Activated CD8-positive, alpha-beta memory T cell treated with anti-CD3 and anti-CD28 coated beads, Interleukin-2, amount 10 ng/mL, durations not matched to agents 7 days and 5 days (primary cell): ENCODE measurements around the gene PTCH2. TPM values are rescaled to one million over a fixed set of nuclear protein-coding genes. Genes with fewer than 3 reads are reported as not detected.
"Not testable (repeated sequence)": the region's sequence is repeated elsewhere in the genome, so short reads cannot be mapped to it uniquely, and the experiment has no call there.

Experiments
- ATAC-seq: fragments of 150-1000 bp; cut with Tn5 transposase; one replicate; pipeline ENCODE4 v1.10.0; 2021; ENCODE audit warnings: moderate library complexity
- CTCF ChIA-PET: fragments of 350-600 bp; sonication (Branson Sonifier 250); formaldehyde crosslinking; loops from one replicate; lab custom pipeline; 2021; ENCODE audit warnings: antibody characterized with exemption; lab: Charles Lee
- DNase-seq: peaks from one replicate; pipeline ENCODE4 v3.0.0-alpha.2; 2020
- H3K27ac Mint-ChIP-seq: one replicate; pipeline ENCODE4 v1.8.0; 2021; ENCODE audit warnings: mild to moderate bottlenecking, mixed read lengths
- H3K27me3 Mint-ChIP-seq: one replicate; pipeline ENCODE4 v1.8.0; 2021; ENCODE audit warnings: mixed read lengths
- H3K36me3 Mint-ChIP-seq: one replicate; pipeline ENCODE4 v1.8.0; 2021; ENCODE audit warnings: mild to moderate bottlenecking, mixed read lengths
- H3K4me1 Mint-ChIP-seq: one replicate; pipeline ENCODE4 v1.8.0; 2021; ENCODE audit warnings: mixed read lengths
- H3K4me3 Mint-ChIP-seq: one replicate; pipeline ENCODE4 v1.8.0; 2021; ENCODE audit warnings: mild to moderate bottlenecking, moderate library complexity, mixed read lengths
- H3K9me3 Mint-ChIP-seq: one replicate; pipeline ENCODE4 v1.8.0; 2022; ENCODE audit warnings: low read depth, mixed read lengths
- total RNA-seq, 2 experiments: library from RNA; stranded (reverse); gene quantifications; one replicate each; pipeline ENCODE4 v1.2.3, GENCODE V29; 2021

Gene PTCH2
- total RNA-seq, 2 experiments from 2014 or later, result 0.82 to 3.6 TPM

DNA sequence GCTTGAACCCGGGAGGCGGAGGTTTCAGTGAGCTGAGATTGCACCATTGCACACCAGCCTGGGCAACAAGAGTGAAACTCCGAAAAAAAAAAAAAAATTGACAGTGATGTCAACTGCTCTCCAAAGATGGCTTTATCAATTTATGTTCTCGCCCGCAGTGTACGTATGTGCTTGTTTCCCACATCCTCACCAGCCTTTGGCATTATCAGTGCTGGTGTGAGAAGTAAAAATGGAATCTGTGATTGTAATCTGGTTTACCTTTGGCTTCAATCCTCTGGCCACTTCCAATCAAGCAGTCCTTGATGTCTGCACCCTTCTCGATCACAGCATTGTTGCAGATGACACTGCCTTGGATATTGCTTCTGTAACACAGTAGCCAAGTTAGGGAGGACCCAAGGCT is 14.4 kb upstream of the PTCH2 start:
- CTCF ChIA-PET, result no interaction called here
- DNase-seq (no peak), ATAC-seq (no peak)
- Mint-ChIP-seq H3K4me3 (no peak overlapping the region), H3K36me3 (peaks cover 10% of the 10 kb centered on the region), H3K27me3 (no peaks in the 10 kb centered on the region), H3K9me3 (no peaks in the 10 kb centered on the region), H3K4me1 (no peaks in the 10 kb centered on the region), H3K27ac (no peak overlapping the region)

- Mint-ChIP-seq H3K4me3 (no peak overlapping the region), H3K4me1 (no peaks in the 10 kb centered on the region), H3K36me3 (peaks cover 12% of the 10 kb centered on the region), H3K27me3 (no peaks in the 10 kb centered on the region), H3K9me3 (no peaks in the 10 kb centered on the region), H3K27ac (no peak overlapping the region)
- CTCF ChIA-PET, result no interaction called here
- ATAC-seq (no peak), DNase-seq (no peak)
These were observed 12.7 kb upstream of the PTCH2 start for GRCh38 chr1:44855742-44856141.

GRCh38 chr1:44854970-44855369 is 11.9 kb upstream of the PTCH2 start:
- H3K27me3 Mint-ChIP-seq, result no peaks in the 10 kb centered on the region
- CTCF ChIA-PET, result interaction anchor here (0.8 kb wide), 1 partner anchor 12 kb away, joined by 3 read pairs; no protein-coding TSS in a partner anchor

GRCh38 chr1:44853201-44853600 is 10.1 kb upstream of the PTCH2 start:
- peaks cover 14% of the 10 kb centered on the region for H3K36me3 Mint-ChIP-seq
- no peak for DNase-seq
- H3K4me3 Mint-ChIP-seq, result no peak overlapping the region
- no peaks in the 10 kb centered on the region for H3K4me1 Mint-ChIP-seq
- CTCF ChIA-PET, result interaction anchor here (1.9 kb wide), 1 partner anchor 18 kb away, joined by 6 read pairs; no protein-coding TSS in a partner anchor
- no peak for ATAC-seq
- H3K27ac Mint-ChIP-seq, result no peak overlapping the region
- no peaks in the 10 kb centered on the region for H3K27me3 Mint-ChIP-seq
- no peaks in the 10 kb centered on the region for H3K9me3 Mint-ChIP-seq

More at GRCh38 chr1:44854970-44855369, 11.9 kb upstream of the PTCH2 start:
- Mint-ChIP-seq H3K4me1 (no peaks in the 10 kb centered on the region), H3K9me3 (no peaks in the 10 kb centered on the region), H3K4me3 (no peak overlapping the region), H3K36me3 (peaks cover 12% of the 10 kb centered on the region), H3K27ac (no peak overlapping the region)
- DNase-seq (no peak), ATAC-seq (no peak)

GRCh38 chr1:44851308-44851707 is 8.3 kb upstream of the PTCH2 start:
- CTCF ChIA-PET, result interaction anchor here (1.9 kb wide), 1 partner anchor 16 kb away, joined by 6 read pairs; no protein-coding TSS in a partner anchor
- Mint-ChIP-seq H3K36me3 (peaks cover 13% of the 10 kb centered on the region), H3K9me3 (no peaks in the 10 kb centered on the region), H3K27ac (no peak overlapping the region), H3K27me3 (no peaks in the 10 kb centered on the region), H3K4me1 (no peaks in the 10 kb centered on the region), H3K4me3 (no peak overlapping the region)
- no peak for ATAC-seq
- DNase-seq, result no peak

GRCh38 chr1:44849575-44850132 is 6.6 kb upstream of the PTCH2 start:
- DNase-seq (no peak), ATAC-seq (no peak)
- Mint-ChIP-seq H3K27ac (no peak overlapping the region), H3K9me3 (no peaks in the 10 kb centered on the region), H3K4me3 (no peak overlapping the region), H3K36me3 (peaks cover 12% of the 10 kb centered on the region), H3K27me3 (peaks cover under 1% of the 10 kb centered on the region), H3K4me1 (no peaks in the 10 kb centered on the region)
- CTCF ChIA-PET, result interaction anchor here (4.6 kb wide), 1 partner anchor 14 kb away, joined by 19 read pairs; no protein-coding TSS in a partner anchor

- Mint-ChIP-seq H3K4me1 (no peaks in the 10 kb centered on the region), H3K4me3 (no peak overlapping the region), H3K27ac (no peak overlapping the region), H3K27me3 (peaks cover 5% of the 10 kb centered on the region), H3K36me3 (peaks cover 12% of the 10 kb centered on the region), H3K9me3 (no peaks in the 10 kb centered on the region)
- DNase-seq (no peak), ATAC-seq (no peak)
- CTCF ChIA-PET, result interaction anchor here (4.6 kb wide), 1 partner anchor 13 kb away, joined by 19 read pairs; no protein-coding TSS in a partner anchor
These were observed 5.6 kb upstream of the PTCH2 start for GRCh38 chr1:44848456-44849181.

GRCh38 chr1:44847845-44848244 is 4.8 kb upstream of the PTCH2 start:
- no peaks in the 10 kb centered on the region for H3K9me3 Mint-ChIP-seq
- ATAC-seq, result no peak
- H3K27ac Mint-ChIP-seq, result no peak overlapping the region
- no peaks in the 10 kb centered on the region for H3K4me1 Mint-ChIP-seq
- no peak for DNase-seq
- peaks cover 12% of the 10 kb centered on the region for H3K36me3 Mint-ChIP-seq
- H3K4me3 Mint-ChIP-seq, result no peak overlapping the region
- CTCF ChIA-PET, result interaction anchor here (4.6 kb wide), 1 partner anchor 12 kb away, joined by 19 read pairs; no protein-coding TSS in a partner anchor
- H3K27me3 Mint-ChIP-seq, result peaks cover 5% of the 10 kb centered on the region

GRCh38 chr1:44846985-44847384 is 3.9 kb upstream of the PTCH2 start:
- Mint-ChIP-seq H3K4me3 (no peak overlapping the region), H3K9me3 (no peaks in the 10 kb centered on the region), H3K27me3 (peaks cover 13% of the 10 kb centered on the region), H3K36me3 (peaks cover 10% of the 10 kb centered on the region), H3K27ac (no peak overlapping the region), H3K4me1 (peaks cover 4% of the 10 kb centered on the region)
- CTCF ChIA-PET, result interaction anchor here (4.6 kb wide), 1 partner anchor 11 kb away, joined by 19 read pairs; no protein-coding TSS in a partner anchor
- ATAC-seq (no peak), DNase-seq (no peak)

DNA sequence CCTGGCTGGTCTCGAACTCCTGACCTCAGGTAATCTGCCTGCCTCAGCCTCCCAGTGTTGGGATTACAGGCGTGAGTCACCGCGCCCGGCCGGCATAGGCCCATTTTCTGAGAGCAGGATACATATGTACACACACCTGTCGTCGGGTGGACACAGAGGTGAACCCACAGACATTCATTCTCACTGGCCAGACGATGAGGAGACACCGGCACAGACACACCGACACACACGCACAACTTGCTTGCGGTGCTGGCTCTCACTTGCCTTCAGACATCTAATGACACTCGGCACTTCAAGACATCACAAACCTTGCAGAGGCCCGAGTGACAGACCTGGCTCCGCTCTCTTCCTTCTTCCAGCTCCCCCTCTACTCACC is 579 bp downstream of the PTCH2 start:
- no peak overlapping the region for H3K27ac Mint-ChIP-seq
- H3K27me3 Mint-ChIP-seq, result peaks cover 17% of the 10 kb centered on the region
- H3K4me1 Mint-ChIP-seq, result peaks cover 4% of the 10 kb centered on the region
- H3K36me3 Mint-ChIP-seq, result peaks cover 8% of the 10 kb centered on the region
- CTCF ChIA-PET, result interaction anchor here (1.3 kb wide), 1 partner anchor 13 kb away, joined by 3 read pairs; no protein-coding TSS in a partner anchor
- no peak for ATAC-seq
- H3K4me3 Mint-ChIP-seq, result peak overlapping the region; percentile 22
- no peak for DNase-seq
- H3K9me3 Mint-ChIP-seq, result no peaks in the 10 kb centered on the region

DNA sequence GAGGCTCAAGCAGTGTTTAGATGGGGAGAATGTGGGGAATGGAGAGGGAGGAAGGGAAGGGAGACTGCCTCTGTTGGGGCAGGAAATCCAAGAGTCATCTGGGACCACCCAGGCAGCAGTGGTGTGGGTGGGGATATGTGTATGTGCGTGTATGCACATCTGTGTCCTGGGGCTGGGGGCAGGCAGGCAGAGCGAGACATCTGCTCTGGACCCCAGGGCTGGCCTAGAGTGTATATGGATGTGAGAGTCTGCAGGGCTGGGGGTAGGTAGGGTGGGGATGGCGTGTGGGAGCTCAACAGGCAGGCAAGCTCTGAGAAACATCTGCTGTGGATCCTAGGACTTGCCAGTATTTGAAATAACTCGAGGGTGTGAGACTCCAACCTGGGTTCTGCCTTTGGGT is 3.5 kb downstream of the PTCH2 start:
- Mint-ChIP-seq H3K27ac (no peak overlapping the region), H3K4me3 (no peak overlapping the region), H3K9me3 (no peaks in the 10 kb centered on the region), H3K4me1 (peaks cover 13% of the 10 kb centered on the region), H3K27me3 (peaks cover 16% of the 10 kb centered on the region), H3K36me3 (no peaks in the 10 kb centered on the region)
- ATAC-seq (no peak), DNase-seq (no peak)
- CTCF ChIA-PET, result no interaction called here

DNA sequence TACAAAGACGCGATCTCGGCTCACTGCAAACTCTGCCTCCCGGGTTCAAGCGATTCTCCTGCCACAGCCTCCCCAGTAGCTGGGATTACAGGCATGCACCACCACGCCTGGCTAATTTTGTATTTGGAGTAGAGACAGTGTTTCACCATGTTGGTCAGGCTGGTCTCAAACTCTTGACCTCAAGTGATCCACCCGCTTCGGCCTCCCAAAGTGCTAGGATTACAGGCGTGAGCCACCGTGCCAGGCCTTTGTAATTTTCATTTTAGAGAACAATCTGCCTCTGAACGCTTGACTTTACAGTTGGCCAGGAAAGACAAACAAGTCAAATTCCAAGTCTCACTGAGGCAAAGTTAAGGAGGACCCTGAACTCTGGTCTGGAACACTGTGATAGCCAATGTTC is 4.8 kb downstream of the PTCH2 start:
- not testable (repeated sequence) for H3K4me3 Mint-ChIP-seq, H3K9me3 Mint-ChIP-seq, H3K36me3 Mint-ChIP-seq, H3K27ac Mint-ChIP-seq, ATAC-seq, DNase-seq
- H3K4me1 Mint-ChIP-seq, result peaks cover 13% of the 10 kb centered on the region
- CTCF ChIA-PET, result interaction anchor here (0.7 to 4.4 kb wide), 3 partner anchors 17 to 173 kb away, joined by 3 to 28 read pairs (median 4); partner anchors contain the start of genes HECTD3, PLK3 and UROD
- peaks cover 12% of the 10 kb centered on the region for H3K27me3 Mint-ChIP-seq

- Mint-ChIP-seq H3K27me3 (no peaks in the 10 kb centered on the region), H3K36me3 (no peaks in the 10 kb centered on the region), H3K4me3 (no peak overlapping the region), H3K27ac (peak overlapping the region; percentile 47), H3K9me3 (no peaks in the 10 kb centered on the region), H3K4me1 (peaks cover 9% of the 10 kb centered on the region)
- ATAC-seq (peak; percentile 97), DNase-seq (peak; percentile 94)
- CTCF ChIA-PET, result interaction anchor here (0.6 to 4.4 kb wide), 31 partner anchors 8 to 747 kb away, joined by 3 to 28 read pairs (median 4); partner anchors contain the start of genes EIF2B3, HECTD3, MUTYH and PLK3
These were observed 7.0 kb downstream of the PTCH2 start for GRCh38 chr1:44835738-44836675.
